Stimulated activated CD8-positive, alpha-beta memory T cell treated with anti-CD3 and anti-CD28 coated beads, Interleukin-15, amount 100 ng/mL, for 4 hours (primary cell): ENCODE data around the gene YTHDF2.

Experiments
- DNase-seq, 2 donors: peaks; one replicate each; pipeline ENCODE4 v3.0.0-alpha.2; 2020; ENCODE audit warnings: low read depth in 2 of 2

Gene YTHDF2

DNA sequence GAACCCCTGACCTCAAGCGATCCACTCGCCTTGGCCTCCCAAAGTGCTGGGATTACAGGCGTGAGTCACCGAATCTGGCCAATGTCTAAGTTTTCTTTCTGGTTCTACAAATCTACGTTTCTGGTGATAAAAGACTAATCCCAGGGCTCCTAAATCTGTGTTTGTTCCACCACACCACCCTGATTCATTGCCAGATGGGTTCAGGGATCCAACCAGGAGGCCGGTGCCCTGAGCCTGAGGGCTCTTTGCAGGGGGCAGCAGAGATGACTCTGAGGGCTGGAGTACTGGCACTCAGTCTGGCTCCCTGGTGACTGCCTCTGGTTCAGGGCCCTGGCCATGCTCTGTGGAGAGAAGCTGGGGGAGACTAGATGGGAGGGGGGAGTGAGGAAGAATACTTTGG lies 64.7 kb downstream of the YTHDF2 start:
- no peak for DNase-seq

DNA sequence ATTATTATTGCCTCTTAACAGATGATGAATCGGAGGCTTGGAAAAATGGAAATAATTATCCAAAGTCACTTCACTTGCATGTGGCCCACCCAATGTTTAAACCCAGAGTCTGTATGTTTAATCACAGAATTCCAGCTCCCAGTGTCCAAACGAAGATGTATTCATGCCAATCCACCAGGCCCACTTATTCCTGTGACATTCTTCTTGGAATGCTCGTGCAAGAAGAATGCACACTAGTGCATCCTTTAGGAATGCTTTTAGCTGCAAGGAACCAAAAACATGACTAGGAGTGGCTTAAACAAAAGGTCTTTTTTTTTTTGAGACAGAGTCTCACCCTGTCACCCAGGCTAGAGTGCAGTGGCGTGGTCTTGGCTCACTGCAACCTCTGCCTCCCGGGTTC lies 66.3 kb downstream of the YTHDF2 start:
- no peak for DNase-seq

DNA sequence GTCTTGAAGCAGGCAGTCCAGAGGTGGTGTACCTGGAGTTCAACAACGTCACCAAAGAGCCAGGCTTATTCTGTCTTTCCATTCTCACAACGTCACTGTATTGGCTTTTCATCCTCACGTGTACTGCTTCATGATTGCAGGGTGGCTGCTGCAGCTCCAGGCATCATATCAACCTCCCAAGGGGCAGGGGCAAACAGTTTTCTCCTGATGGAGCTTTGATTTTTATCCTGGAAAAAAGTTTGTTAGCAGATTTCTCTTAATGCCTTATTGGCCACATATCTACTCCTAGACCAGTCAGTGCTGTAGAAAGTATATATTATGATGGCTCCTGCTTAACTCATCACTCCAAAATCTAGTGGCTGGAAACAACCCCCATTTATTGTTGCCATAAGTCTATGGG lies 66.9 kb downstream of the YTHDF2 start:
- DNase-seq, result no peak

DNA sequence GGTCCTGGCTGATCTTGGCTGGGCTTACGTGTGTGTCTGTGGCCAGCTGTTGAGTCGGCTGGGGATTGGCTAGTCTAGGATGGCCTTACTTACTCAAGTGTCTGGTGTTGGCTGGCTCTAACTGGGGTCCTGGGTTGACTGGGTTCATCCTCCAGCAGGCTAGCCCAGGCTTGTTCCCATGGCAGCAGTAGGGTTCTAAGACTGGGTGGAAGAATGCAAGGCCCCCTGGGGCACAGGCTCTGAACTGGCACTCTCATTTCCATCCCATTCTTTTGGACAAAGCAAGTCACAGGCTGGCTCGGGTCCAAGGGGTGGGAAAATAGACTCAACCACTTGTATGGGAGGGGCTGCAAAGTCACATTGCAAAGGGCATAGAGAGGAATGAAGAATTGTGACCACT lies 67.3 kb downstream of the YTHDF2 start:
- DNase-seq, result no peak

DNA sequence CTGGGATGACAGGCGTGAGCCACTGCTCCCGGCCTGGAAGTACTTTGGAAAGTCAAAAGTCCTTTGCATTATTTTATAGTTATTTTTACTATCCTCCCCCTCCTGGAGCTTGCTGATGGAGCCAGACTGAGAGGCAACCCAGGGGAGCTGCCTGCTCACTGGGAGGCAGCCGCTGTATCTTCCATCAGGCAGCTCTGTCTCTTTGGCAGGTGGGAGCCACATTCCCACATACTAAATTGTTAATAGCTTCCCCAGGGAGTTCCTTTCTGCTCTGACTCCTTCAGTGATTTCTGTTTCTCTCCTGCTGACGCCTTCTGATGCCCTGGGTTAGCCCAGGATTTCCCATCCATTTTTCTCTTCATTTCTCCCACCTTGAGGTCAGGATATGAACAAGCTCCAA lies 70.3 kb downstream of the YTHDF2 start:
- DNase-seq, result no peak

DNA sequence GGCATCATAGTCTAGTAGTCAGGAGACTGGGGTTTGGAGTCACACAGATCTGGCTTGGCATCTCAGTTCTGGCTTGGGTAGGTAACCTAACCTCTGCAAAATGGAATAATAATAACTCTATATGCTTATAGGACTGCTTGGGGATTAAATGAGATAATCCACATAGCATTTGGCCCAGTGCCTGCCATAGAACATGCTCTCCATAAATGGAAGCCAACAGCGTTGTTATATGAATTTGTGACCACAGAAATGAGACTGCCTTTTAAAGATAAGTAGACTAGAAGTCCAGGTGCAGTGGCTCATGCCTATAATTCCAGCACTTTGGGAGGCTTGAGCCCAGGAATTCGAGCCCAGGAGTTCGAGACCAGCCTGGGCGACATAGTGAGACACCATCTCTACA lies 71.2 kb downstream of the YTHDF2 start:
- DNase-seq, result no peak

DNA sequence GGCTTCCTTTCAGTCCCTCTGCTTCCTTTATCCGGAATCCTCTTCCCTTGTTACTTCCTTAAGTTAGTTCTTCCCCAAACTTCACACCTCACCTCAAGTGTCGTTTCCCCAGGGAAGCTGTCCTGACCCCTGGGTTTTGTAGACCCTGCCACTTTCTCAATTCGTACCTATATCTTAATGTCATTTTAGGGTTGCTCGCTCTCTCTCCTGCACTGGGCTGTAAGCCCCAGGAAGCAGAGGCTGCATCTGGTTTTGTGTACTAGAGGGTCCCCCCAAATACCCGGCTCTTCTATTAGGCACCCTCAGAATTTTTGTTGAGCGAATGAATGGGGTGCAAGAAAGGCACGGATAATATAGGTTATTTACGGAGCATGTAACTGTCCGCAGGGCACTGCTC lies 74.6 kb downstream of the YTHDF2 start:
- DNase-seq, result no peak

DNA sequence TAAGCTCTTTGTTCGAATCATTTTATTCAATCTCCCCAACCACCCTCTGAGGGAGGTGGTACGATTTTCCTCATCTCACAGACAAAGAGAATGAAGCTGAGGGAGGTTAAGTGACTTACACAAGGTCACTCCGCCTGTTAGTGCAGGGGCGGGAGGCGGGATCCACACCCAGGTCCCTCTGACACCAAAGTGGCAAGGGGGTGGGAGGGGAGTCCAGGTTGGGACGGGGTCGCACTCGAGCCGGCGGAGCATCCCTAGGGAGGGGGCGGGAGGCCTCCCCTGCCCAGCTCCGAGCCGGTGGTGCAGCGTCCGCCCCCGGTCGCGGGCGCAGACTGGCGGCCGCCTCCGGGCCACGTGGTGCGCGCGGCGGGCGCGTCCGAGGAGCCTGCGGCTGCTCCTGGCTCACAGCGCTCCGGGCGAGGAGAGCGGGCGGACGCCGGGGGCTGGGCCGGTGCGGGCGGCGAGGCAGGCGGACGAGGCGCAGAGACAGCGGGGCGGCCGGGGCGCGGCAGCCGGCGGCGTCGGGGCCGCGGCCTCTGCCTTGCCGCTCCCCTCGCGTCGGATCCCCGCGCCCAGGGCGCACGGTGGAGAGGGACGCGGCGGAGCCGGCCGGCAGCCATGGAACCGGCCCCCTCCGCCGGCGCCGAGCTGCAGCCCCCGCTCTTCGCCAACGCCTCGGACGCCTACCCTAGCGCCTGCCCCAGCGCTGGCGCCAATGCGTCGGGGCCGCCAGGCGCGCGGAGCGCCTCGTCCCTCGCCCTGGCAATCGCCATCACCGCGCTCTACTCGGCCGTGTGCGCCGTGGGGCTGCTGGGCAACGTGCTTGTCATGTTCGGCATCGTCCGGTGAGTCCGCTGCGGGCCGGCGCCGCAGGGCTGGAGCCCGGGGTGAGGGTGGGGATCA lies 75.3 kb downstream of the YTHDF2 start, which contains the start of gene OPRD1:
OPRD1 (plus strand) TSS at position 405 of the 903 bp plus-strand sequence; CDS start at position 619, 214 bp downstream.
- no peak for DNase-seq

DNA sequence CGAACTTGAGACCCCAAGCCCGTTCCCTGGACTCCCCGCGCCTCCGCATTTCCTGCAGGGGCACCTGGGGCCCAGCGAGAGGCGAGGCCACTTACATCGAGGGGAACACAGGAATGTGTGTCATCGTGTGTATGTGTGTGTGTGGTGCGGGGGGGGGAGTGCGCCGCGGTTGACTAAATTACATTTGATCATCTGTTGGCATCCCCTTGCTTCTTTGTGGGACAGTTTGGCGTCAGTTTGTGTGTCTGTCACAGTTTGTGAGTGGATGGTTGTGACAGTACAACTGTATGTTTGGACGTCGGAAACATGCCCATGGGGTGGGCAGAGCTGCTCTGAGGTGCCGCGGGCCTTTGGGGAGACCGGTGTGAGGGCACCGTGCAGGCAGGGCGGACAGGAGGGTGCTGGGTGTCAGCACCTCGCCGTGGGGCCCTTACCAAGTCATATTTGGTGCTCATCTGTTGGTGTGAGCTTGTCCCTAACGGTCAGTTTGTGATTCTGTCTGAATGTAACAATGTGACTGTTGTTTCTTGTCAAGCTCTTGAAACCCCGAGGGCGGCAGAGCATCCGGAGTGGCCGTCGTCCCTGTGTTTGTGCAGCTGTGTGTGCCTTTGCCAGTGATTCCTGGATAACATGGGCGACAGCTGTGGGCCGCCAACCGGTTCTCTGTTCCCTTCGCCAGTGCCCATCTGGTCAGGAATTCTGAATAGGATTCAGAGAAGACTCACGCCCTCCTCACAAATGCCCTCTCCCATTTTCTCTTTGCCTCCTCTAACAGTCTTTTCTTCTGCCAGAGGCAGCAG lies 76.1 kb downstream of the YTHDF2 start:
- no peak for DNase-seq

DNA sequence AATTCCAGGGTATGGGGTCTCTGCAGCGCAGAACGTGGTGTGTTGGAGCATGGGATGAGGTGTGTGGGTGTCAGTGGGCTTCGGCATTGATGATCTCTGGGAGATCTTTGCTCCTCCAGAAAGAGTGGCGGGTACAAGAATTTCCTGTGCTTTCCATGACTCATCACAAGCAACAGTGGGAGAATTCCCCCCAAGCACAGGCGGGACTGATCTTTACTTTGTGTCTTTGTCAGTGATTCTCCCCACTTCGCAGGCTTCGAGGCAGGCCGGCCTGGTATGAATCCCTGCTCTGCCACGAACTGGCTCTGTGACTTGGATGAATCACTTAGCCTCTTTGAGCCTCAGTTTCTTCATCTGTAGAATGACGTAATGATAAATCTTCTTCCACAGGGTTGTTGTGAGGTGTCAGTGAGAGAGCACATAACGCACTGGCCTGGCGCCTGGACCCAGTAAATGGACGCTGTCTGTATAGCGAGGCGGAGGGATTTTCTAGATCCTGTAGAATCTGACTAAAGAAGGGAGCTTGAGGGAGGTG lies 77.3 kb downstream of the YTHDF2 start:
- no peak for DNase-seq

DNA sequence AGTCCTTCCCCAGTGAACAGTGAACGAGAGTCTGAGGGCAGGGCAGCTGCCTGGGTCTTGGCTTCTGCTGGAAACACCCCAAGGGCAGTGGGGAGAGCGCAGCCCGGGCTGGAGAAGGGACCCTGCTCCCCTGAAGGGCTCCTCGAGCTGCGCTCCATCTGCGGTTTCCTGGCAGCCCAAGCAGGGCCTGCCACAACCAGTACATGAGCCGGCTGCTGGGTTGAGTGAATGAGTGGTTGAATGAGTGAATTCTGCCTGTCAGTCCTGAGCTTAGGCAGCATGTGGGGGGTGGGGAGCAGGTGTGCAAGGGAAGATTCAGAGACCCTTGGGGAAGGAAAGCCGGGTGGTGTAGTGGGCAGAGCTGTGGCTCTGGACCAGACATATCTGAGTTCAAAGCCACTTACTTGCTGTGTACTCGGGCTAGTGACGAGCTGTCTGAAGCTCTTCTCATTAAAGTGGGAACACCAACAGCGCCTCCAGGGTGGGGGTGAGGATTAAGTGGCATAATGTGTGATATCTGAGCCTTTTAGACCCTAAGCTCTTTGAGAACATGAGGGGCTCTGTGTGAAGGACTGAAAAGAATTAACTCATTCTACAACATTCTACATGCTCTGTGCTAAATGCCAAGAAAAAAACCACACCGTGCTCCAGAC lies 78.9 kb downstream of the YTHDF2 start:
- DNase-seq, result no peak

DNA sequence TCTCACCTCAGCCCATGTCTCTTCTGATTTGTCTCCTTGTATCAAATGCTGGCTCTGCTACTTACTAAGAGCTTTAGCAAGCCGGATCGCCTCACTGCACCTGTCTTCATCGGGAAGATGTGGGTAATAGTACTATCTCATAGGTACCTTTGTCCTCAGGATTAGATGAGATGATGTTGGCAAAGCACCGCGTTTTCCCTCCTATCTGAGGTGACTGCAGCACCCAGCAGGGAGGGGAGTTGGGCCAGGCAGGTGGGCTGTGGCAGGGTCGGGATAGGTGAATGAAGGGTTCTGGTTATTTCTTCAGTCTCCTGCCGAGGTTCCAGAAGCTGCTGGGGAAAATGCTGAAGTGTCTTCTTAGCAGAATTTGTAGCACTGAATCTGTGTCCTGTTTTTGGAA lies 80.4 kb downstream of the YTHDF2 start:
- no peak for DNase-seq

DNA sequence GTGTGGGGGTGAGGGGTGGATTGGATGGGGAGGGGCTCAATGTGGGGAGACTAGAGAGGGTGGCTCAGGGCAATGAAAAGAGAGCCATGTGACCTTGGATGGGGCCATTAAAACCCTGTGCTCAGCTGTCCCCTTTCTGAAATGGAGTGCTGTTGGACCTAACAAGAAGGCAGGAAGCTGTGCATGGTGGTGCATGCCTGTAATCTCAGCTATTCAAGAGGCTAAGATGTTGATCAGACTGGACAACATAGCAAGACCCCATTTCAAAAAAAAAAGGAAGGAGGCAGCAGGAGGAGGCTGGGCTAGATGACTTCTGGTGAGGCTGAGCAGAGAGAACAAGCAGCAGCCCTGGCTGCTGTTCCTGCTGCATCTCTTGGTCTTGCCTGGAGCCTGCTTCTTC lies 82.3 kb downstream of the YTHDF2 start:
- no peak for DNase-seq
